ENCODE results near the gene AGPAT2. TPM values are rescaled to one million over a fixed set of nuclear protein-coding genes. Genes with fewer than 3 reads are reported as not detected.

The AGPAT2 gene
- total RNA-seq, 1 donor from 2014 or later, result 16.6 TPM

DNA sequence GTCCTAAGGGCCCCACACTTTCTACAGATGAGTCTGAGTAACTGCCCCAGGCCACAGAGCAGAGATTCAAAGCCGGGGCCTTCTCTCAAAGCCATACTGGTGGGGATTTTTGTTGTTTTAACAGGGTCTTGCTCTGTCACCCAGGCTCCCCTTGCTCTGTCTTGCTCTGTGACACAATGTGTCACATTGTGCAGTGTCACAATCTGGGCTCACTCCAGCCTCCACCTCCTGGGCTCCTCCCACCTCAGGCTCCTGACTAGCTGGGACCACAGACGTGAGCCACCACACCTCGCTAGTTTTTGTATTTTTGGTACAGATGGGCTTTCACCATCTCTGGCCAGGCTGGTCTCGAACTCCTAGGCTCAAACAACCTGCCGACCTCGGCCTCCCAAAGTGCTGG is 8.6 kb downstream of the AGPAT2 start:
- Mint-ChIP-seq H3K36me3 (ENCODE audit: low read depth) (peaks cover 15% of the 10 kb centered on the region), H3K4me1 (peaks cover 2% of the 10 kb centered on the region), H3K27me3 (no peaks in the 10 kb centered on the region), H3K27ac (no peak overlapping the region), H3K9me3 (no peaks in the 10 kb centered on the region), H3K4me3 (no peak overlapping the region)
- CTCF ChIA-PET, result no interaction called here
- POLR2A ChIA-PET, result no interaction called here
- intact Hi-C loops (cut with micrococcal nuclease), result no loop called here
- no peak for DNase-seq
- ATAC-seq (ENCODE audit: low read depth), result no peak
- TF ChIP-seq CTCF (IDR thresholded peaks at IDR 0.05), result no peak

DNA sequence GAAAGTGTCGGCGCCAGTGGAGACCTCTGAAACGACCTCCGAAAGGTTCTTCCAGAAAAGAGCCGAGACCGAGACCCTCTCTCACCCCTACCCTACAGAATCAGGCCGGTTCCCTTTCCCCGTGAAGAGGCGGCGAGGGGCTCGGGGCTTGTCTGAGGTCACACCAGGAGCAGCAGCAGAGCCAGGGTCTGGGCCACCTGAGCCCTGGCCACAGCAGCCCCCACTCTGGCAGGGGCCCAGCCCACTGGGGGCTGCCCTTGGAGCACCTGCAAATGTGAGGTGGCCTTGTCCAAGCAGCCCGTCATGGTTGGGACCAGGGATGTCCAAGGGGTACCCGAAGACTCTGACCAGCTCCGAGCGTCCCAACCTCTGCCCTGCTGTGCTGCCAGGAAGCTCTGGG is 9.2 kb downstream of the AGPAT2 start:
- Mint-ChIP-seq H3K27me3 (no peaks in the 10 kb centered on the region), H3K27ac (no peak overlapping the region), H3K36me3 (ENCODE audit: low read depth) (peaks cover 16% of the 10 kb centered on the region), H3K4me1 (peaks cover 2% of the 10 kb centered on the region), H3K4me3 (no peak overlapping the region), H3K9me3 (no peaks in the 10 kb centered on the region)
- no peak for ATAC-seq (ENCODE audit: low read depth)
- intact Hi-C loops (cut with micrococcal nuclease), result no loop called here
- DNase-seq, result no peak
- no peak for TF ChIP-seq CTCF (IDR thresholded peaks at IDR 0.05)
- ChIA-PET CTCF (no interaction called here), POLR2A (no interaction called here)

- no peaks in the 10 kb centered on the region for H3K9me3 Mint-ChIP-seq
- H3K27ac Mint-ChIP-seq, result no peak overlapping the region
- TF ChIP-seq CTCF (IDR thresholded peaks at IDR 0.05), result no peak
- DNase-seq (no peak), ATAC-seq (ENCODE audit: low read depth) (no peak)
- CTCF ChIA-PET, result interaction anchor here (0.8 kb wide), 1 partner anchor 10 kb away, joined by 3 read pairs; no protein-coding TSS in a partner anchor
- peaks cover 16% of the 10 kb centered on the region for H3K36me3 Mint-ChIP-seq (ENCODE audit: low read depth)
- intact Hi-C loops (cut with micrococcal nuclease), result no loop called here
- POLR2A ChIA-PET, result interaction anchor here (0.6 kb wide), 1 partner anchor 474 kb away, joined by 3 read pairs; no protein-coding TSS in a partner anchor
- peaks cover 2% of the 10 kb centered on the region for H3K4me1 Mint-ChIP-seq
- H3K27me3 Mint-ChIP-seq, result no peaks in the 10 kb centered on the region
- no peak overlapping the region for H3K4me3 Mint-ChIP-seq
Observed at GRCh38 chr9:136676920-136677686, 10.2 kb downstream of the AGPAT2 start.

- CTCF ChIA-PET, result interaction anchor here (0.8 kb wide), 1 partner anchor 9 kb away, joined by 3 read pairs; no protein-coding TSS in a partner anchor
- peaks cover 2% of the 10 kb centered on the region for H3K4me1 Mint-ChIP-seq
- intact Hi-C loops (cut with micrococcal nuclease), result no loop called here
- TF ChIP-seq CTCF (IDR thresholded peaks at IDR 0.05), result no peak
- ATAC-seq (ENCODE audit: low read depth), result no peak
- peaks cover 16% of the 10 kb centered on the region for H3K36me3 Mint-ChIP-seq (ENCODE audit: low read depth)
- no peak for DNase-seq
- no peaks in the 10 kb centered on the region for H3K9me3 Mint-ChIP-seq
- POLR2A ChIA-PET, result no interaction called here
- H3K4me3 Mint-ChIP-seq, result no peak overlapping the region
- no peaks in the 10 kb centered on the region for H3K27me3 Mint-ChIP-seq
- H3K27ac Mint-ChIP-seq, result no peak overlapping the region
Observed at GRCh38 chr9:136676297-136676794, 10.9 kb downstream of the AGPAT2 start.

- Mint-ChIP-seq H3K27ac (no peak overlapping the region), H3K27me3 (no peaks in the 10 kb centered on the region), H3K4me1 (peaks cover 2% of the 10 kb centered on the region), H3K4me3 (no peak overlapping the region), H3K36me3 (ENCODE audit: low read depth) (peaks cover 16% of the 10 kb centered on the region), H3K9me3 (no peaks in the 10 kb centered on the region)
- ChIA-PET POLR2A (no interaction called here), CTCF (no interaction called here)
- TF ChIP-seq CTCF (IDR thresholded peaks at IDR 0.05), result no peak
- ATAC-seq (ENCODE audit: low read depth) (no peak), DNase-seq (no peak)
- intact Hi-C loops (cut with micrococcal nuclease), result no loop called here
Observed at GRCh38 chr9:136675477-136676296, 11.6 kb downstream of the AGPAT2 start.

Data from activated B cell treated with CpG ODN at 0.5 μM for 24 hours (primary cell).